SK-N-SH (cell line): Measurements from ENCODE around the gene PCDHGA2. TPM values are rescaled to one million over a fixed set of nuclear protein-coding genes. Genes with fewer than 3 reads are reported as not detected.

Source experiments
- CTCF ChIA-PET: fragments of 300-600, 350-600 bp; formaldehyde crosslinking; extraction: SDS; loops from one replicate; lab custom pipeline; 2021; lab: Yijun Ruan, JAX
- POLR2A ChIA-PET: fragments of 350-600 bp; sonication (Branson Sonifier 250); formaldehyde crosslinking; extraction: SDS; loops from one replicate; lab custom pipeline; 2020; ENCODE audit warnings: antibody characterized with exemption, inconsistent platforms; lab: Yijun Ruan, JAX
- DNase-seq: peaks from one replicate; pipeline ENCODE4 v3.0.0; 2012
- H2AFZ ChIP-seq: fragments of 200-600 bp; sonication (generic); 2 replicates; pipeline ENCODE4 v1.8.1; 2016; ENCODE audit warnings: antibody characterized with exemption, mild to moderate bottlenecking, low read depth
- H3F3A ChIP-seq: fragments of 200-600 bp; sonication (generic); replicated peaks from 2 replicates; pipeline ENCODE3; 2016; ENCODE audit warnings: antibody characterized with exemption, mild to moderate bottlenecking; ENCODE audit not compliant: insufficient read depth
- H3K27ac ChIP-seq, 2 experiments: fragments of 200-500 bp in 1 of 2; fragments of 200-600 bp in 1 of 2; sonication (Bioruptor generic) in 1 of 2; sonication (generic), shearing (Covaris generic) in 1 of 2; 2 replicates each; pipeline versions ENCODE4 v1.5.1 to v1.6.1; 2014 to 2016; ENCODE audit warnings: low read depth in 2 of 2, inconsistent platforms in 1 of 2, low read length in 1 of 2, mild to moderate bottlenecking in 1 of 2, mixed read lengths in 1 of 2
- H3K27me3 ChIP-seq: fragments of 200-600 bp; sonication (generic), shearing (Covaris generic); 2 replicates; pipeline ENCODE4 v1.6.1; 2016; ENCODE audit warnings: mixed run types; ENCODE audit not compliant: insufficient read depth
- H3K36me3 ChIP-seq, 2 experiments: fragments of 200-500 bp in 1 of 2; fragments of 200-600 bp in 1 of 2; sonication (Bioruptor generic) in 1 of 2; sonication (generic) in 1 of 2; replicated peaks in 1 of 2; 2 replicates each; pipeline versions ENCODE3 to v1.5.1; 2014 to 2016; ENCODE audit warnings: low read length in 1 of 2, mild to moderate bottlenecking in 1 of 2; ENCODE audit not compliant: insufficient read depth in 2 of 2, control insufficient read depth in 1 of 2
- H3K4me1 ChIP-seq, 2 experiments: fragments of 200-500 bp in 1 of 2; fragments of 200-600 bp in 1 of 2; sonication (Bioruptor generic) in 1 of 2; sonication (generic), shearing (Covaris generic) in 1 of 2; 2 replicates each; pipeline versions ENCODE4 v1.5.1 to v1.6.1; 2014 to 2016; ENCODE audit warnings: low read depth in 1 of 2, low read length in 1 of 2, mixed run types in 1 of 2; ENCODE audit not compliant: insufficient read depth in 2 of 2, control insufficient read depth in 1 of 2
- H3K4me2 ChIP-seq: fragments of 200-600 bp; sonication (generic), shearing (Covaris generic); 2 replicates; pipeline ENCODE4 v1.6.1; 2017; ENCODE audit warnings: mixed run types
- H3K4me3 ChIP-seq, 2 experiments: fragments of 200-500 bp in 1 of 2; fragments of 200-600 bp in 1 of 2; sonication (Bioruptor generic) in 1 of 2; sonication (generic), shearing (Covaris generic) in 1 of 2; 2 replicates each; pipeline versions ENCODE4 v1.5.1 to v1.8.1; 2014 to 2016; ENCODE audit warnings: low read depth in 2 of 2, inconsistent platforms in 1 of 2, low read length in 1 of 2, mild to moderate bottlenecking in 1 of 2, mixed read lengths in 1 of 2, moderate library complexity in 1 of 2
- H3K79me2 ChIP-seq: fragments of 200-600 bp; sonication (generic); 2 replicates; pipeline ENCODE4 v1.8.1; 2017; ENCODE audit warnings: mild to moderate bottlenecking; ENCODE audit not compliant: insufficient read depth
- H3K9ac ChIP-seq: fragments of 200-600 bp; sonication (generic); 2 replicates; pipeline ENCODE4 v1.6.1; 2017; ENCODE audit warnings: mixed run types
- H3K9me2 ChIP-seq: fragments of 200-600 bp; sonication (generic); 2 replicates; pipeline ENCODE4 v1.6.1; 2017; ENCODE audit warnings: mixed run types
- H3K9me3 ChIP-seq: fragments of 200-600 bp; sonication (generic); 2 replicates; pipeline ENCODE4 v1.6.1; 2017; ENCODE audit warnings: mixed run types, mild to moderate bottlenecking, moderate library complexity
- H4K20me1 ChIP-seq: fragments of 200-600 bp; sonication (generic); 2 replicates; pipeline ENCODE4 v1.6.1; 2017; ENCODE audit warnings: mild to moderate bottlenecking, mixed run types; ENCODE audit not compliant: insufficient read depth
- FOSL2 ChIP-seq: IDR thresholded peaks from 2 replicates; pipeline ENCODE4 v1.4.0; 2012; ENCODE audit warnings: low read depth, mild to moderate bottlenecking, moderate library complexity, borderline replicate concordance
- FOXJ3 ChIP-seq: sonication (generic); formaldehyde crosslinking; IDR thresholded peaks from 2 replicates; pipeline ENCODE4 v1.5.1; 2020; ENCODE audit warnings: mild to moderate bottlenecking, missing genetic modification reagents
- FOXM1 ChIP-seq: IDR thresholded peaks from 2 replicates; pipeline ENCODE4 v1.4.0; 2012; ENCODE audit warnings: low read depth, mild to moderate bottlenecking
- GATA2 ChIP-seq: sonication (generic); formaldehyde crosslinking; IDR thresholded peaks from 2 replicates; pipeline ENCODE4 v1.5.0; 2020; ENCODE audit warnings: mild to moderate bottlenecking, missing genetic modification reagents
- JUND ChIP-seq: IDR thresholded peaks from 2 replicates; pipeline ENCODE4 v1.4.0; 2012
- MEF2A ChIP-seq: IDR thresholded peaks from 2 replicates; pipeline ENCODE4 v1.4.0; 2012; ENCODE audit warnings: low read depth, borderline replicate concordance
- MXI1 ChIP-seq: IDR thresholded peaks from 2 replicates; pipeline ENCODE4 v1.6.1; 2012; ENCODE audit warnings: mild to moderate bottlenecking, low read depth, low read length, improper control_type of control experiment
- NRF1 ChIP-seq: IDR thresholded peaks from 2 replicates; pipeline ENCODE4 v1.6.1; 2012; ENCODE audit warnings: low read depth, mild to moderate bottlenecking, low read length
- RAD21 ChIP-seq: IDR thresholded peaks from 2 replicates; pipeline ENCODE4 v1.6.1; 2012; ENCODE audit warnings: mild to moderate bottlenecking, low read length
- SIN3A ChIP-seq: IDR thresholded peaks from 2 replicates; pipeline ENCODE4 v1.6.1; 2012; ENCODE audit warnings: low read depth, mild to moderate bottlenecking, low read length, moderate library complexity, borderline replicate concordance
- TEAD4 ChIP-seq: IDR thresholded peaks from 2 replicates; pipeline ENCODE4 v1.4.0; 2012; ENCODE audit warnings: mild to moderate bottlenecking, borderline replicate concordance; ENCODE audit not compliant: insufficient read depth
- YY1 ChIP-seq: IDR thresholded peaks from 2 replicates; pipeline ENCODE4 v1.4.0; 2012; ENCODE audit warnings: low read depth, mild to moderate bottlenecking
- WGBS: methylation state at CpG from one replicate; pipeline ENCODE4 v1.1.6; 2017; ENCODE audit warnings: low lambda C conversion rate; 5-methylcytosine and 5-hydroxymethylcytosine counted together
- polyA plus RNA-seq, 3 experiments: library from polyadenylated mRNA; depleted of rRNA; stranded (reverse); fragments of >200 nt; gene quantifications; 2 replicates each; pipeline ENCODE4 v1.2.3, GENCODE V29; 2012
- TF ChIP-seq, protein P1 (sequence below): fragments of 200-600 bp; sonication (generic); IDR thresholded peaks from 2 replicates; pipeline ENCODE4 v1.6.1; 2017; ENCODE audit warnings: antibody characterized with exemption, mild to moderate bottlenecking, moderate library complexity
- TF ChIP-seq, protein P2 (sequence below): IDR thresholded peaks from 2 replicates; pipeline ENCODE4 v1.6.1; 2012; ENCODE audit warnings: mild to moderate bottlenecking, low read depth, low read length, moderate library complexity
- TF ChIP-seq, protein P3 (sequence below): fragments of 150-350 bp; IDR thresholded peaks from 2 replicates; pipeline ENCODE4 v1.6.1; 2016; ENCODE audit warnings: mild to moderate bottlenecking, low read depth, low read length
- TF ChIP-seq, protein P4 (sequence below): IDR thresholded peaks from 2 replicates; pipeline ENCODE4; 2012

PCDHGA2 gene
- polyA plus RNA-seq, 1 of the 3 experiments (the other 2 are of a cell fraction), result 1.4 TPM

DNA sequence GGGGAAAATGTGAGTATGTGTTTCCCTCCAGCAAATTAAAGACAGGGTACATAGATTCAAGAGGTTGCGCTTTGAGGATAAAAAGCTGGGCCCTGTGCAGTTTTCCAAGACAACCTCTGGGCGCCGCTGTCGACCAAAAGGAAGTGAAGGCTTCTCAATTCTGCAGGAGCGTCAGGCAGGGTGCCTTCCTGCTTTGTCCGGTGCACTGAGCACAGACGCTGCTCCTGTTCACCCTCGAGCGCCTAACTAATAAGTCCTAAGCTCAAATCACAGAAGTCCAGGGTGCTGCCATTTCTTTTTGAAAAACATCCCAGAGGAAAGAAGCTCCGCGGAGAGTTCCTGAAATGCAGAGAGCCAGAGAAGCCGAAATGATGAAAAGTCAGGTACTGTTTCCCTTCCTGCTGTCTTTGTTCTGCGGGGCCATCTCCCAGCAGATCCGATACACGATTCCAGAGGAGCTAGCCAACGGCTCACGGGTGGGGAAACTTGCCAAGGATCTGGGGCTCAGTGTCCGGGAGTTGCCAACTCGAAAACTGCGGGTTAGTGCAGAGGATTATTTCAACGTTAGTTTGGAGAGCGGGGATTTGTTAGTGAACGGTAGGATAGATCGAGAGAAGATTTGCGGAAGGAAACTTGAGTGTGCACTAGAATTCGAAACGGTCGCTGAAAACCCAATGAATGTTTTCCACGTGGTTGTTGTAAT, 11.5 kb downstream of the PCDHGA2 start, which contains the start of gene PCDHGB1:
Gene PCDHGB1 (plus strand): TSS at position 183 of the 703 bp plus-strand sequence. CDS start 162 bp downstream, at position 345.
- peak; percentile 63 for DNase-seq
- Histone ChIP-seq H3K9me2 (no peaks in the 10 kb centered on the region), H4K20me1 (no peaks in the 10 kb centered on the region), H3K79me2 (no peaks in the 10 kb centered on the region), H3K4me1 (no peaks in the 10 kb centered on the region), H3K4me2 (no peak within 1 kb of the TSS), H3K9ac (no peak within 1 kb of the TSS), H3F3A (no peaks in the 10 kb centered on the region), H3K9me3 (no peaks in the 10 kb centered on the region; the same call in 1 of the 2 replicates), H3K27ac (no peak within 1 kb of the TSS), H3K36me3 (no peaks in the 10 kb centered on the region), H3K4me3 (peak within 1 kb of the TSS in 1 of 2 experiments; percentile 6; a peak in 1 of 4 replicates), H3K27me3 (no peaks in the 10 kb centered on the region), H2AFZ (0 out of 2 replicates have a peak within 1 kb of the TSS, but pooled peaks have one; percentile 32)
- POLR2A ChIA-PET, result no interaction called here
- CTCF ChIA-PET, result interaction anchor here (0.5 to 2.7 kb wide), 9 partner anchors 14 to 217 kb away, joined by 3 to 13 read pairs (median 3); partner anchors contain the start of genes PCDHB9 and PCDHGB7
- 60% methylated on average over 29 of the region's 29 CpGs for WGBS
- TF ChIP-seq, protein P1, sequence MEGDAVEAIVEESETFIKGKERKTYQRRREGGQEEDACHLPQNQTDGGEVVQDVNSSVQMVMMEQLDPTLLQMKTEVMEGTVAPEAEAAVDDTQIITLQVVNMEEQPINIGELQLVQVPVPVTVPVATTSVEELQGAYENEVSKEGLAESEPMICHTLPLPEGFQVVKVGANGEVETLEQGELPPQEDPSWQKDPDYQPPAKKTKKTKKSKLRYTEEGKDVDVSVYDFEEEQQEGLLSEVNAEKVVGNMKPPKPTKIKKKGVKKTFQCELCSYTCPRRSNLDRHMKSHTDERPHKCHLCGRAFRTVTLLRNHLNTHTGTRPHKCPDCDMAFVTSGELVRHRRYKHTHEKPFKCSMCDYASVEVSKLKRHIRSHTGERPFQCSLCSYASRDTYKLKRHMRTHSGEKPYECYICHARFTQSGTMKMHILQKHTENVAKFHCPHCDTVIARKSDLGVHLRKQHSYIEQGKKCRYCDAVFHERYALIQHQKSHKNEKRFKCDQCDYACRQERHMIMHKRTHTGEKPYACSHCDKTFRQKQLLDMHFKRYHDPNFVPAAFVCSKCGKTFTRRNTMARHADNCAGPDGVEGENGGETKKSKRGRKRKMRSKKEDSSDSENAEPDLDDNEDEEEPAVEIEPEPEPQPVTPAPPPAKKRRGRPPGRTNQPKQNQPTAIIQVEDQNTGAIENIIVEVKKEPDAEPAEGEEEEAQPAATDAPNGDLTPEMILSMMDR, result peak; percentile 39
- peak; percentile 44 for TF ChIP-seq RAD21
- no peak for TF ChIP-seq SIN3A

DNA sequence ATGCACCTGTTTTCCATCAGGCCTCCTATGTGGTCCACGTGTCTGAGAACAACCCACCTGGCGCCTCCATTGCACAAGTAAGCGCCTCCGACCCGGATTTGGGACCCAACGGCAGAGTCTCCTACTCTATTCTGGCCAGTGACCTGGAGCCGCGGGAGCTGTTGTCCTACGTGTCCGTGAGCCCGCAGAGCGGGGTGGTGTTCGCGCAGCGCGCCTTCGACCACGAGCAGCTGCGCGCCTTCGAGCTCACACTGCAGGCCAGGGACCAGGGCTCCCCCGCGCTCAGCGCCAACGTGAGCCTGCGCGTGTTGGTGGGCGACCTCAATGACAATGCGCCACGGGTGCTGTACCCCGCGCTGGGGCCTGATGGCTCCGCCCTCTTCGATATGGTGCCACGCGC, 13.0 kb downstream of the PCDHGA2 start:
- H3K9ac ChIP-seq, result no peak overlapping the region
- H2AFZ ChIP-seq, result no peak overlapping the region
- 91% methylated on average over 25 of the region's 36 CpGs for WGBS
- POLR2A ChIA-PET, result no interaction called here
- CTCF ChIA-PET, result interaction anchor here (2.7 kb wide), 1 partner anchor 213 kb away, joined by 13 read pairs; no protein-coding TSS in a partner anchor
- no peaks in the 10 kb centered on the region for H3K36me3 ChIP-seq
- H3K27ac ChIP-seq, result no peak overlapping the region
- no peaks in the 10 kb centered on the region for H4K20me1 ChIP-seq
- no peaks in the 10 kb centered on the region for H3F3A ChIP-seq
- no peak overlapping the region; a peak in 1 of 4 replicates for H3K4me3 ChIP-seq
- H3K27me3 ChIP-seq, result no peaks in the 10 kb centered on the region
- no peaks in the 10 kb centered on the region for H3K4me1 ChIP-seq
- no peaks in the 10 kb centered on the region; the same call in 1 of the 2 replicates for H3K9me3 ChIP-seq
- H3K9me2 ChIP-seq, result no peaks in the 10 kb centered on the region
- no peaks in the 10 kb centered on the region for H3K79me2 ChIP-seq
- no peak for DNase-seq
- H3K4me2 ChIP-seq, result no peak overlapping the region
- TF ChIP-seq, protein P2, sequence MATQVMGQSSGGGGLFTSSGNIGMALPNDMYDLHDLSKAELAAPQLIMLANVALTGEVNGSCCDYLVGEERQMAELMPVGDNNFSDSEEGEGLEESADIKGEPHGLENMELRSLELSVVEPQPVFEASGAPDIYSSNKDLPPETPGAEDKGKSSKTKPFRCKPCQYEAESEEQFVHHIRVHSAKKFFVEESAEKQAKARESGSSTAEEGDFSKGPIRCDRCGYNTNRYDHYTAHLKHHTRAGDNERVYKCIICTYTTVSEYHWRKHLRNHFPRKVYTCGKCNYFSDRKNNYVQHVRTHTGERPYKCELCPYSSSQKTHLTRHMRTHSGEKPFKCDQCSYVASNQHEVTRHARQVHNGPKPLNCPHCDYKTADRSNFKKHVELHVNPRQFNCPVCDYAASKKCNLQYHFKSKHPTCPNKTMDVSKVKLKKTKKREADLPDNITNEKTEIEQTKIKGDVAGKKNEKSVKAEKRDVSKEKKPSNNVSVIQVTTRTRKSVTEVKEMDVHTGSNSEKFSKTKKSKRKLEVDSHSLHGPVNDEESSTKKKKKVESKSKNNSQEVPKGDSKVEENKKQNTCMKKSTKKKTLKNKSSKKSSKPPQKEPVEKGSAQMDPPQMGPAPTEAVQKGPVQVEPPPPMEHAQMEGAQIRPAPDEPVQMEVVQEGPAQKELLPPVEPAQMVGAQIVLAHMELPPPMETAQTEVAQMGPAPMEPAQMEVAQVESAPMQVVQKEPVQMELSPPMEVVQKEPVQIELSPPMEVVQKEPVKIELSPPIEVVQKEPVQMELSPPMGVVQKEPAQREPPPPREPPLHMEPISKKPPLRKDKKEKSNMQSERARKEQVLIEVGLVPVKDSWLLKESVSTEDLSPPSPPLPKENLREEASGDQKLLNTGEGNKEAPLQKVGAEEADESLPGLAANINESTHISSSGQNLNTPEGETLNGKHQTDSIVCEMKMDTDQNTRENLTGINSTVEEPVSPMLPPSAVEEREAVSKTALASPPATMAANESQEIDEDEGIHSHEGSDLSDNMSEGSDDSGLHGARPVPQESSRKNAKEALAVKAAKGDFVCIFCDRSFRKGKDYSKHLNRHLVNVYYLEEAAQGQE, result no peak
- TF ChIP-seq MEF2A (no peak), YY1 (no peak), JUND (no peak), FOXM1 (no peak), NRF1 (no peak), MXI1 (no peak), FOSL2 (no peak), GATA2 (no peak), TEAD4 (no peak), FOXJ3 (CRISPR knock-in tag) (no peak)
- TF ChIP-seq, protein P3, sequence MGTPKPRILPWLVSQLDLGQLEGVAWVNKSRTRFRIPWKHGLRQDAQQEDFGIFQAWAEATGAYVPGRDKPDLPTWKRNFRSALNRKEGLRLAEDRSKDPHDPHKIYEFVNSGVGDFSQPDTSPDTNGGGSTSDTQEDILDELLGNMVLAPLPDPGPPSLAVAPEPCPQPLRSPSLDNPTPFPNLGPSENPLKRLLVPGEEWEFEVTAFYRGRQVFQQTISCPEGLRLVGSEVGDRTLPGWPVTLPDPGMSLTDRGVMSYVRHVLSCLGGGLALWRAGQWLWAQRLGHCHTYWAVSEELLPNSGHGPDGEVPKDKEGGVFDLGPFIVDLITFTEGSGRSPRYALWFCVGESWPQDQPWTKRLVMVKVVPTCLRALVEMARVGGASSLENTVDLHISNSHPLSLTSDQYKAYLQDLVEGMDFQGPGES, result no peak
- TF ChIP-seq, protein P1, result no peak
- TF ChIP-seq, protein P4, sequence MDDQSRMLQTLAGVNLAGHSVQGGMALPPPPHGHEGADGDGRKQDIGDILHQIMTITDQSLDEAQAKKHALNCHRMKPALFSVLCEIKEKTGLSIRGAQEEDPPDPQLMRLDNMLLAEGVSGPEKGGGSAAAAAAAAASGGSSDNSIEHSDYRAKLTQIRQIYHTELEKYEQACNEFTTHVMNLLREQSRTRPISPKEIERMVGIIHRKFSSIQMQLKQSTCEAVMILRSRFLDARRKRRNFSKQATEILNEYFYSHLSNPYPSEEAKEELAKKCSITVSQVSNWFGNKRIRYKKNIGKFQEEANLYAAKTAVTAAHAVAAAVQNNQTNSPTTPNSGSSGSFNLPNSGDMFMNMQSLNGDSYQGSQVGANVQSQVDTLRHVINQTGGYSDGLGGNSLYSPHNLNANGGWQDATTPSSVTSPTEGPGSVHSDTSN, result no peak
